ENCODE data around the gene TMA7B.

DNA sequence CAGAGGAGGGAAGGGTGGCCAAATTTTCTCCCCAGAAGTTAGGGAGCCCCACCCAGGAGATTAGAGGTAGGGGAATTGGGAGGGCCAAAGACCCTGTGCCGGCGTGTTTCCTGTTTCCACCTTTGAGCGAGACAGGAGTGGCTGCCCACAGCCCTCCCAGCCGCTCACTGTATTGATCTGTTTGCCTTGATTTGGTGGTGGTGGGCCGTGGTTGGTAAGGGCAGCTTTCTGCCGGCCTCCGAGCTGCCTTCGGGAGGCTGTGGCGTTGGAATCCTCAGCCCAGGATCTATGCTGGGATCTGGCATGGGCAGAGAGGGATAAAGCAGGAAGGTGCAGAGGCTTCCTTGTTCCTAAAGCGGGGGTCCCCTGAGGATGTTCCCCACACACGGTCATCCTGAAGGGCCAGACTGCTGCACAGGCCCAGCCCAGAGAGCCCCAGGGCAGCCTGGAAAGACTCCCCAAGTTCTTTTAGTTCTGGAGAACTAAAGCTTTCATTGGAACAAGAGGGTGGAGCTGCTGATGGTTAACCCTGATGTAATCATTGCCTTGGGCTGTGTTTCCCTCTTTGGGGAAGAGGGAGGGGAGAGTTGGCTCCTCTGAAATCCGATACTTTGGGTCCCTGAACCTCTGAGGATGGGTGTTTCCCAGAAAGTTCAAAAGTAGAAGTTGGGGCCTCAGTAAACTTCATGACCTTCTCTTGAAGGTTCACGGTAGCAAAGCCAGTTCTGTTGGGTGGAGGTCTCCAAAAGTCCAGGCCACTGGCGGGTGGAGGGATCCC is 41.8 kb downstream of the TMA7B start:
- TF ChIP-seq, protein P1, sequence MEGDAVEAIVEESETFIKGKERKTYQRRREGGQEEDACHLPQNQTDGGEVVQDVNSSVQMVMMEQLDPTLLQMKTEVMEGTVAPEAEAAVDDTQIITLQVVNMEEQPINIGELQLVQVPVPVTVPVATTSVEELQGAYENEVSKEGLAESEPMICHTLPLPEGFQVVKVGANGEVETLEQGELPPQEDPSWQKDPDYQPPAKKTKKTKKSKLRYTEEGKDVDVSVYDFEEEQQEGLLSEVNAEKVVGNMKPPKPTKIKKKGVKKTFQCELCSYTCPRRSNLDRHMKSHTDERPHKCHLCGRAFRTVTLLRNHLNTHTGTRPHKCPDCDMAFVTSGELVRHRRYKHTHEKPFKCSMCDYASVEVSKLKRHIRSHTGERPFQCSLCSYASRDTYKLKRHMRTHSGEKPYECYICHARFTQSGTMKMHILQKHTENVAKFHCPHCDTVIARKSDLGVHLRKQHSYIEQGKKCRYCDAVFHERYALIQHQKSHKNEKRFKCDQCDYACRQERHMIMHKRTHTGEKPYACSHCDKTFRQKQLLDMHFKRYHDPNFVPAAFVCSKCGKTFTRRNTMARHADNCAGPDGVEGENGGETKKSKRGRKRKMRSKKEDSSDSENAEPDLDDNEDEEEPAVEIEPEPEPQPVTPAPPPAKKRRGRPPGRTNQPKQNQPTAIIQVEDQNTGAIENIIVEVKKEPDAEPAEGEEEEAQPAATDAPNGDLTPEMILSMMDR (IDR thresholded peaks at IDR 0.05) = no peak
- no peak for TF ChIP-seq EP300 (IDR thresholded peaks at IDR 0.05)
